HCT116 (cell line): ENCODE results near the gene ERGIC2. TPM values are rescaled to one million over a fixed set of nuclear protein-coding genes. Genes with fewer than 3 reads are reported as not detected.

Experiments used
- ATAC-seq: fragments of 200-7000 bp; cut with Tn5 transposase; 2 replicates; pipeline ENCODE4 v1.9.1; 2020; ENCODE audit warnings: mild to moderate bottlenecking, moderate library complexity
- BruUV-seq: library from RNA; stranded (reverse); fragments of 400-500 nt; replicated peaks from 2 replicates; lab custom pipeline; 2021; lab: Mats Ljungman, UMichigan
- CTCF ChIA-PET: fragments of 300-600 bp; sonication (Branson Sonifier 250); formaldehyde crosslinking; loops from one replicate; lab custom pipeline; 2021; ENCODE audit warnings: antibody characterized with exemption; lab: Charles Lee
- POLR2A ChIA-PET: fragments of 300-600, 350-600 bp; sonication (Branson Sonifier 250); formaldehyde crosslinking; loops from one replicate; lab custom pipeline; 2021; ENCODE audit warnings: antibody characterized with exemption; lab: Charles Lee
- RAD21 ChIA-PET, 2 experiments: fragments of 300-600 bp; sonication (Branson Sonifier 250); formaldehyde crosslinking; loops; one replicate each; lab custom pipeline; 2023; ENCODE audit warnings: low total read pairs in 2 of 2; ENCODE audit not compliant: uncharacterized antibody in 2 of 2, unreplicated experiment in 2 of 2, low non-redundant PET in 1 of 2; lab: Charles Lee
- DNase-seq: peaks from one replicate; pipeline ENCODE4 v3.0.0-alpha.2; 2010; ENCODE audit warnings: low read depth, low spot score
- H2AFZ ChIP-seq: fragments of 200-600 bp; shearing (Covaris generic), sonication (generic); 2 replicates; pipeline ENCODE4 v1.6.1; 2017; ENCODE audit warnings: low read depth, mixed run types, mixed read lengths, antibody characterized with exemption, low read length; ENCODE audit not compliant: poor library complexity, severe bottlenecking
- H3K27ac ChIP-seq: 2 replicates; pipeline ENCODE4 v1.5.1; 2012; ENCODE audit warnings: low read depth, low read length
- H3K27me3 ChIP-seq: fragments of 200-600 bp; sonication (generic); 2 replicates; pipeline ENCODE4 v1.6.1; 2016; ENCODE audit warnings: mixed run types, low read length, mixed read lengths; ENCODE audit not compliant: insufficient read depth
- H3K36me3 ChIP-seq, 2 experiments: fragments of 200-500 bp in 1 of 2; fragments of 200-600 bp in 1 of 2; sonication (Bioruptor generic) in 1 of 2; sonication (generic) in 1 of 2; 2 replicates each; pipeline versions ENCODE4 v1.5.1 to v1.6.1; 2014 to 2016; ENCODE audit warnings: low read length in 2 of 2, inconsistent platforms in 1 of 2, mixed read lengths in 1 of 2, mixed run types in 1 of 2; ENCODE audit not compliant: insufficient read depth in 2 of 2, control insufficient read depth in 1 of 2
- H3K4me1 ChIP-seq, 2 experiments: fragments of 200-600 bp in 1 of 2; sonication (generic) in 1 of 2; 2 replicates each; pipeline versions ENCODE4 v1.5.1 to v1.6.1; 2012 to 2017; ENCODE audit warnings: low read length in 2 of 2, inconsistent platforms in 1 of 2, mild to moderate bottlenecking in 1 of 2, mixed read lengths in 1 of 2, mixed run types in 1 of 2, moderate library complexity in 1 of 2; ENCODE audit not compliant: insufficient read depth in 2 of 2, control insufficient read depth in 1 of 2
- H3K4me2 ChIP-seq: fragments of 200-600 bp; sonication (generic); 2 replicates; pipeline ENCODE4 v1.6.1; 2017; ENCODE audit warnings: mixed run types, low read length, mixed read lengths
- H3K4me3 ChIP-seq, 2 experiments: fragments of 200-600 bp in 1 of 2; sonication (generic) in 1 of 2; replicated peaks in 1 of 2; 2 replicates each; pipeline ENCODE4 v1.5.1; 2011 to 2016; ENCODE audit warnings: low read length in 2 of 2, control low read depth in 1 of 2, low read depth in 1 of 2, mild to moderate bottlenecking in 1 of 2, mixed read lengths in 1 of 2, mixed run types in 1 of 2
- H3K79me2 ChIP-seq: fragments of 200-600 bp; sonication (generic); 2 replicates; pipeline ENCODE4 v1.6.1; 2017; ENCODE audit warnings: mild to moderate bottlenecking, mixed run types, low read length, moderate library complexity, mixed read lengths; ENCODE audit not compliant: insufficient read depth
- H3K9ac ChIP-seq: fragments of 200-600 bp; sonication (generic); 2 replicates; pipeline ENCODE4 v1.6.1; 2016; ENCODE audit warnings: low read length, mixed read lengths
- H3K9me2 ChIP-seq: fragments of 200-600 bp; sonication (generic), shearing (Covaris generic); 2 replicates; pipeline ENCODE4 v1.6.1; 2017; ENCODE audit warnings: mixed run types, mild to moderate bottlenecking, moderate library complexity; ENCODE audit not compliant: insufficient read depth
- H3K9me3 ChIP-seq, 2 experiments: fragments of 200-500 bp in 1 of 2; fragments of 200-600 bp in 1 of 2; sonication (Bioruptor generic) in 1 of 2; sonication (generic) in 1 of 2; 2 replicates each; pipeline ENCODE4 v1.6.1; 2014 to 2017; ENCODE audit warnings: low read length in 2 of 2, mixed read lengths in 2 of 2, inconsistent platforms in 1 of 2, low read depth in 1 of 2, mild to moderate bottlenecking in 1 of 2, mixed run types in 1 of 2, moderate library complexity in 1 of 2; ENCODE audit not compliant: control insufficient read depth in 1 of 2, insufficient read depth in 1 of 2
- H4K20me1 ChIP-seq: fragments of 200-600 bp; sonication (generic), shearing (Covaris generic); 2 replicates; pipeline ENCODE4 v1.6.1; 2017; ENCODE audit warnings: mixed run types, mild to moderate bottlenecking, moderate library complexity; ENCODE audit not compliant: insufficient read depth
- ATF3 ChIP-seq: IDR thresholded peaks from 2 replicates; pipeline ENCODE4 v1.6.1; 2012
- CBX3 ChIP-seq: IDR thresholded peaks from 2 replicates; pipeline ENCODE4 v1.6.1; 2012; ENCODE audit warnings: low read depth
- CEBPB ChIP-seq: IDR thresholded peaks from 2 replicates; pipeline ENCODE4 v1.6.1; 2012; ENCODE audit warnings: low read depth
- EGR1 ChIP-seq: IDR thresholded peaks from 2 replicates; pipeline ENCODE4 v1.6.1; 2012; ENCODE audit warnings: low read depth
- EZH2 ChIP-seq: fragments of 200-600 bp; sonication (generic); IDR thresholded peaks from 2 replicates; pipeline ENCODE4 v1.6.1; 2017; ENCODE audit warnings: antibody characterized with exemption, mixed run types
- EZH2phosphoT487 ChIP-seq: fragments of 200-600 bp; IDR thresholded peaks from 2 replicates; pipeline ENCODE4 v1.6.1; 2018; ENCODE audit warnings: antibody characterized with exemption, borderline replicate concordance
- FOSL1 ChIP-seq: IDR thresholded peaks from 2 replicates; pipeline ENCODE4 v1.6.1; 2012; ENCODE audit warnings: low read depth
- JUND ChIP-seq: IDR thresholded peaks from 2 replicates; pipeline ENCODE4 v1.6.1; 2012
- POLR2A ChIP-seq: IDR thresholded peaks from 2 replicates; pipeline ENCODE4 v1.7.0; 2011; ENCODE audit warnings: borderline replicate concordance; ENCODE audit not compliant: insufficient read depth, insufficient read length; ENCODE audit errors: extremely low read depth
- SP1 ChIP-seq: IDR thresholded peaks from 2 replicates; pipeline ENCODE4 v1.6.1; 2012; ENCODE audit warnings: low read depth
- SRF ChIP-seq: IDR thresholded peaks from 2 replicates; pipeline ENCODE4 v1.6.1; 2012; ENCODE audit warnings: low read depth
- TCF7L2 ChIP-seq: IDR thresholded peaks from 2 replicates; pipeline ENCODE4 v1.7.0; 2011; ENCODE audit warnings: borderline replicate concordance, inconsistent platforms; ENCODE audit not compliant: insufficient read depth, insufficient read length; ENCODE audit errors: extremely low read depth
- YY1 ChIP-seq: IDR thresholded peaks from 2 replicates; pipeline ENCODE4 v1.6.1; 2011; ENCODE audit warnings: low read length, low read depth, moderate library complexity, mild to moderate bottlenecking; ENCODE audit not compliant: insufficient replicate concordance; ENCODE audit errors: extremely low read depth
- ZBTB33 ChIP-seq: IDR thresholded peaks from 2 replicates; pipeline ENCODE4 v1.6.1; 2011; ENCODE audit warnings: mild to moderate bottlenecking, low read length, moderate library complexity; ENCODE audit not compliant: insufficient replicate concordance; ENCODE audit errors: extremely low read depth
- ZNF274 ChIP-seq: fragments of 200-500 bp; sonication (Bioruptor generic); IDR thresholded peaks from 2 replicates; pipeline ENCODE4 v1.6.1; 2014; ENCODE audit warnings: mild to moderate bottlenecking, low read depth, low read length, inconsistent platforms
- intact Hi-C: fragments of 100-400 bp; cut with micrococcal nuclease; formaldehyde crosslinking; loops from 2 replicates; pipeline ENCODE4 v1.10.0; 2022
- total RNA-seq: library from RNA; stranded (reverse); gene quantifications from one replicate; pipeline ENCODE4 v1.2.1, GENCODE V29; 2021; ENCODE audit not compliant: unreplicated experiment

Gene ERGIC2
- total RNA-seq, 1 experiment from 2014 or later: 71.1 TPM

DNA sequence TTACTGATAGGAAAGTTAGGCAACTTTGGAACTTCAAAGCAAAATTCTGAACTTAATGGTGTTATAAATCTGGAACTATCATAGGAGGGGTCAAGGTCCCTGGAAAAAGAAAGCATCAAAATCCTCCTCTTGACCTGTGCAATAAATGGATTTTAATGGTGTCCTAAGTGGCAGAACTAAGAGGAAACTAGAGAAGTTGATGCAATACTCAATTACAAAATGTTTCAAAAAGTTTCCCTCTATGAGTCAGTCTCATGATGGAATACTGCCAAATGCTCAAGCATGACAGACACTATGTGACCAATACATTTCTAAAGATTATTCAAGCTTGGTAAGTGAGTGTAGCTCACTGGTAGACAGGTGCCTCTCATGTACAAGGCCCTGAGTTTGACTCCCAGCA is 47.7 kb upstream of the ERGIC2 start:
- peaks cover 4 to 16% of the 10 kb centered on the region in 2 experiments; a peak in 3 of 4 replicates for H3K4me1 ChIP-seq
- H3K36me3 ChIP-seq: no peaks in the 10 kb centered on the region
- H3K9me3 ChIP-seq: no peaks in the 10 kb centered on the region
- DNase-seq: peak; percentile 63
- intact Hi-C loops: loop anchor here (1.0 kb wide), 1 partner anchor 47 kb away; the partner anchor contains the start of gene ERGIC2
- TF ChIP-seq FOSL1 (peak; percentile 61), POLR2A (no peak), EZH2phosphoT487 (no peak), ATF3 (peak; percentile 73), ZBTB33 (no peak), SRF (0 out of 2 replicates have a peak, but pooled peaks have one; percentile 15), EGR1 (no peak), TCF7L2 (no peak), YY1 (no peak), SP1 (peak; percentile 52), EZH2 (no peak), CEBPB (peak; percentile 95), ZNF274 (no peak), CBX3 (0 out of 2 replicates have a peak, but pooled peaks have one; percentile 51), JUND (peak; percentile 54)
- BruUV-seq: no TSS peak
- H4K20me1 ChIP-seq: no peaks in the 10 kb centered on the region
- no peaks in the 10 kb centered on the region; the same call in 1 of the 2 replicates for H3K9me2 ChIP-seq
- no peak overlapping the region for H3K27ac ChIP-seq
- no peak overlapping the region for H3K4me3 ChIP-seq
- no peak overlapping the region for H3K9ac ChIP-seq
- ChIA-PET CTCF (interaction anchor here (0.5 kb wide), 1 partner anchor 117 kb away, joined by 3 read pairs; no protein-coding TSS in a partner anchor), POLR2A (no interaction called here), RAD21 (no interaction called here)
- no peaks in the 10 kb centered on the region for H3K27me3 ChIP-seq
- no peak overlapping the region; the same call in 1 of the 2 replicates for H3K4me2 ChIP-seq
- no peak for ATAC-seq
- peak overlapping the region; percentile 49 for H2AFZ ChIP-seq
- no peaks in the 10 kb centered on the region for H3K79me2 ChIP-seq
